HepG2 (cell line): ENCODE results near the gene CIAO3. TPM values are rescaled to one million over a fixed set of nuclear protein-coding genes. Genes with fewer than 3 reads are reported as not detected.

Experiments
- ARID2 ChIP-seq: sonication (generic); formaldehyde crosslinking; IDR thresholded peaks from 2 replicates; pipeline ENCODE4 v1.8.1; 2022; ENCODE audit warnings: mild to moderate bottlenecking, missing genetic modification reagents, borderline replicate concordance
- BCLAF1 ChIP-seq: fragments of 450-650 bp; IDR thresholded peaks from 2 replicates; pipeline ENCODE4 v1.6.1; 2017; ENCODE audit warnings: mild to moderate bottlenecking
- CEBPB ChIP-seq: IDR thresholded peaks from 2 replicates; pipeline ENCODE4 v1.6.1; 2011; ENCODE audit warnings: low read depth, low read length, improper control_type of control experiment, borderline replicate concordance
- HNRNPLL ChIP-seq: fragments of 200-400 bp; formaldehyde crosslinking; IDR thresholded peaks from 2 replicates; pipeline ENCODE4 v1.6.1; 2017; ENCODE audit warnings: mild to moderate bottlenecking, low read depth, low read length; ENCODE audit not compliant: poor library complexity, severe bottlenecking
- KMT2B ChIP-seq: IDR thresholded peaks from 2 replicates; pipeline ENCODE4 v1.6.1; 2016; ENCODE audit warnings: missing genetic modification reagents, missing compliant biosample characterization
- LCORL ChIP-seq, 2 experiments: fragments of 450-650 bp in 1 of 2; sonication (generic) in 1 of 2; formaldehyde crosslinking in 1 of 2; IDR thresholded peaks; 2 replicates each; pipeline versions ENCODE4 v1.5.0 to v1.6.1; 2017 to 2020; ENCODE audit warnings: antibody characterized with exemption in 1 of 2, missing genetic modification reagents in 1 of 2
- MAF1 ChIP-seq: sonication (generic); formaldehyde crosslinking; IDR thresholded peaks from 2 replicates; pipeline ENCODE4 v1.5.0; 2020; ENCODE audit warnings: missing genetic modification reagents, borderline replicate concordance
- ZBTB44 ChIP-seq: sonication (generic); formaldehyde crosslinking; IDR thresholded peaks from 2 replicates; pipeline ENCODE4 v1.4.0; 2020; ENCODE audit warnings: missing genetic modification reagents
- ZC3H4 ChIP-seq: sonication (generic); formaldehyde crosslinking; IDR thresholded peaks from 2 replicates; pipeline ENCODE4 v1.4.0; 2020; ENCODE audit warnings: missing genetic modification reagents, borderline replicate concordance
- ZFP91 ChIP-seq: sonication (generic); formaldehyde crosslinking; IDR thresholded peaks from 2 replicates; pipeline ENCODE4 v1.9.0; 2022; ENCODE audit warnings: missing genetic modification reagents, mild to moderate bottlenecking, borderline replicate concordance
- ZNF256 ChIP-seq: sonication (generic); formaldehyde crosslinking; conservative IDR thresholded peaks from 2 replicates; pipeline ENCODE4 v1.4.0; 2020; ENCODE audit warnings: missing genetic modification reagents
- ZNF34 ChIP-seq: sonication (generic); formaldehyde crosslinking; IDR thresholded peaks from 2 replicates; pipeline ENCODE4 v1.4.0; 2020; ENCODE audit warnings: mild to moderate bottlenecking, missing genetic modification reagents, borderline replicate concordance
- ZNF496 ChIP-seq: sonication (generic); formaldehyde crosslinking; IDR thresholded peaks from 2 replicates; pipeline ENCODE4 v1.8.1; 2023; ENCODE audit warnings: mild to moderate bottlenecking, moderate library complexity, missing genetic modification reagents; ENCODE audit not compliant: insufficient replicate concordance
- ZNF816 ChIP-seq: sonication (generic); formaldehyde crosslinking; IDR thresholded peaks from 2 replicates; pipeline ENCODE4 v1.8.0; 2022; ENCODE audit warnings: missing genetic modification reagents, mild to moderate bottlenecking, borderline replicate concordance
- polyA plus RNA-seq, 8 experiments: library from polyadenylated mRNA; depleted of rRNA in 3 of 8; stranded (reverse) in 7 of 8; unstranded in 1 of 8; fragments of >200 nt; fragmentation: Illumina TruSeq in 4 of 8; extraction: Trizol in 4 of 8; gene quantifications; 2 replicates each; pipeline versions ENCODE4 v1.2.1 to v1.2.3, GENCODE V29; 2011 to 2016; ENCODE audit warnings: low read depth in 4 of 8, missing spikeins in 1 of 8, mixed read lengths in 1 of 8; ENCODE audit not compliant: insufficient read depth in 1 of 8
- total RNA-seq, 5 experiments: library from RNA; depleted of rRNA; stranded (reverse); fragments of >200 nt; fragmentation: Illumina TruSeq; extraction: Trizol; gene quantifications; 2 replicates each; pipeline ENCODE4 v1.2.3, GENCODE V29; 2016; ENCODE audit warnings: low read depth in 1 of 5
- TF ChIP-seq, protein P1 (sequence below): sonication (generic); formaldehyde crosslinking; IDR thresholded peaks from 2 replicates; pipeline ENCODE4 v1.8.0; 2022; ENCODE audit warnings: missing genetic modification reagents, mild to moderate bottlenecking, moderate library complexity, borderline replicate concordance
- TF ChIP-seq, protein P2 (sequence below): sonication (generic); formaldehyde crosslinking; IDR thresholded peaks from 2 replicates; pipeline ENCODE4 v1.4.0; 2020; ENCODE audit warnings: missing genetic modification reagents
- TF ChIP-seq, protein P3 (sequence below): sonication (generic); formaldehyde crosslinking; IDR thresholded peaks from 2 replicates; pipeline ENCODE4 v1.4.0; 2020; ENCODE audit warnings: low read depth, mild to moderate bottlenecking, missing genetic modification reagents

The CIAO3 gene
- total and polyA plus RNA-seq, 2 of the 13 experiments (the other 11 are each of a cell fraction or from before 2014, with no cell fraction given) = 21.7 to 25.0 TPM

GRCh38 chr16:679814-680624 lies 60.8 kb downstream of the CIAO3 start, which contains the start of gene STUB1 (continued):
- TF ChIP-seq, protein P1, sequence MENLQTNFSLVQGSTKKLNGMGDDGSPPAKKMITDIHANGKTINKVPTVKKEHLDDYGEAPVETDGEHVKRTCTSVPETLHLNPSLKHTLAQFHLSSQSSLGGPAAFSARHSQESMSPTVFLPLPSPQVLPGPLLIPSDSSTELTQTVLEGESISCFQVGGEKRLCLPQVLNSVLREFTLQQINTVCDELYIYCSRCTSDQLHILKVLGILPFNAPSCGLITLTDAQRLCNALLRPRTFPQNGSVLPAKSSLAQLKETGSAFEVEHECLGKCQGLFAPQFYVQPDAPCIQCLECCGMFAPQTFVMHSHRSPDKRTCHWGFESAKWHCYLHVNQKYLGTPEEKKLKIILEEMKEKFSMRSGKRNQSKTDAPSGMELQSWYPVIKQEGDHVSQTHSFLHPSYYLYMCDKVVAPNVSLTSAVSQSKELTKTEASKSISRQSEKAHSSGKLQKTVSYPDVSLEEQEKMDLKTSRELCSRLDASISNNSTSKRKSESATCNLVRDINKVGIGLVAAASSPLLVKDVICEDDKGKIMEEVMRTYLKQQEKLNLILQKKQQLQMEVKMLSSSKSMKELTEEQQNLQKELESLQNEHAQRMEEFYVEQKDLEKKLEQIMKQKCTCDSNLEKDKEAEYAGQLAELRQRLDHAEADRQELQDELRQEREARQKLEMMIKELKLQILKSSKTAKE (CRISPR knock-in tag) = no peak
- TF ChIP-seq ZBTB44 (no peak), ZNF496 (CRISPR knock-in tag) (no peak), ZNF34 (CRISPR knock-in tag) (no peak), ZNF256 (CRISPR knock-in tag) (no peak), ARID2 (no peak), BCLAF1 (no peak), ZNF816 (CRISPR knock-in tag) (no peak), ZFP91 (CRISPR knock-in tag) (no peak; the same call in 1 of the 2 replicates), ZC3H4 (CRISPR knock-in tag) (no peak), KMT2B (CRISPR knock-in tag) (no peak), MAF1 (CRISPR knock-in tag) (no peak), CEBPB (no peak), LCORL (IDR thresholded peaks at IDR 0.05) (no peak), LCORL (CRISPR knock-in tag; IDR thresholded peaks at IDR 0.05) (no peak), HNRNPLL (peak; percentile 55)
- TF ChIP-seq, protein P2, sequence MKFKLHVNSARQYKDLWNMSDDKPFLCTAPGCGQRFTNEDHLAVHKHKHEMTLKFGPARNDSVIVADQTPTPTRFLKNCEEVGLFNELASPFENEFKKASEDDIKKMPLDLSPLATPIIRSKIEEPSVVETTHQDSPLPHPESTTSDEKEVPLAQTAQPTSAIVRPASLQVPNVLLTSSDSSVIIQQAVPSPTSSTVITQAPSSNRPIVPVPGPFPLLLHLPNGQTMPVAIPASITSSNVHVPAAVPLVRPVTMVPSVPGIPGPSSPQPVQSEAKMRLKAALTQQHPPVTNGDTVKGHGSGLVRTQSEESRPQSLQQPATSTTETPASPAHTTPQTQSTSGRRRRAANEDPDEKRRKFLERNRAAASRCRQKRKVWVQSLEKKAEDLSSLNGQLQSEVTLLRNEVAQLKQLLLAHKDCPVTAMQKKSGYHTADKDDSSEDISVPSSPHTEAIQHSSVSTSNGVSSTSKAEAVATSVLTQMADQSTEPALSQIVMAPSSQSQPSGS (CRISPR knock-in tag) = no peak
- TF ChIP-seq, protein P3, sequence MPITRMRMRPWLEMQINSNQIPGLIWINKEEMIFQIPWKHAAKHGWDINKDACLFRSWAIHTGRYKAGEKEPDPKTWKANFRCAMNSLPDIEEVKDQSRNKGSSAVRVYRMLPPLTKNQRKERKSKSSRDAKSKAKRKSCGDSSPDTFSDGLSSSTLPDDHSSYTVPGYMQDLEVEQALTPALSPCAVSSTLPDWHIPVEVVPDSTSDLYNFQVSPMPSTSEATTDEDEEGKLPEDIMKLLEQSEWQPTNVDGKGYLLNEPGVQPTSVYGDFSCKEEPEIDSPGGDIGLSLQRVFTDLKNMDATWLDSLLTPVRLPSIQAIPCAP (CRISPR knock-in tag) = no peak
